Measurements from ENCODE around the gene MAT2A. TPM values are rescaled to one million over a fixed set of nuclear protein-coding genes. Genes with fewer than 3 reads are reported as not detected.

MAT2A gene
- total and polyA plus RNA-seq, 9 of the 15 experiments (the other 6 are each of a cell fraction or from before 2014, with no cell fraction given): 130 to 1,027 (median 240) TPM

DNA sequence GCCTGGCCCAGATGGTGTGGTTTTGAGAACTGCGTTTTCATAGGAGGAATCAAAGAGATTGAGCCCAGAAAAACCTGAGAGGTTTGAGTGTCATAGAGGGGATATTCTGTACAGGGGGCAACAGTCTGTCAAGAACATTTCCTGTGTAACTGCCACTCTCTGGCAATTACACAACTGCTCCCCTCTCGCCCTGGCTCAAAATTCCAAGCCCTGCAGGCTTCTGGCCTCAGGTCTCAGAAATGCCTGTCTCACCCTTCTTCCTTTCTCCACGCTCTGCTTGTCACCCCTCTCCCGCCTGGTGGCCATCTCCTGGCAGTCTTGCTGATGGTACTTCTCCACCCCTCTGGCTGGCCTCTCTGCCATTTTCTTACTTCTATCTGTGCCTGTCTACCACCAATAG is 49.3 kb downstream of the MAT2A start:
- Histone ChIP-seq H3K4me2 (ENCODE audit: insufficient read depth, low read length) (no peak overlapping the region; the same call in 1 of the 2 replicates), H3K9me1 (ENCODE audit: control insufficient read depth, insufficient read depth, low read length) (peaks cover 11% of the 10 kb centered on the region), H3K27me3 (ENCODE audit: control insufficient read depth in 2 of 2, insufficient read depth in 2 of 2, low read length in 2 of 2) (no peaks in the 10 kb centered on the region), H3K9me3 (replicated peaks; ENCODE audit: control insufficient read depth, insufficient read depth, low read depth, low read length) (no peaks in the 10 kb centered on the region), H3K36me3 (ENCODE audit: control insufficient read depth, insufficient read depth, low read length) (peaks cover 13% of the 10 kb centered on the region; the same call in 2 of the 3 replicates), H3K79me2 (ENCODE audit: control insufficient read depth, insufficient read depth, low read length) (no peaks in the 10 kb centered on the region; the same call in 2 of the 3 replicates), H3K9ac (ENCODE audit: insufficient read depth in 1 of 2, low read depth in 2 of 2, low read length in 2 of 2) (peak overlapping the region in 1 of 2 experiments; percentile 60; a peak in 1 of 4 replicates), H3K27ac (ENCODE audit: extremely low read depth, low read depth, low read length) (no peak overlapping the region), H2AFZ (ENCODE audit: low read depth, low read length) (no peak overlapping the region), H4K20me1 (replicated peaks; ENCODE audit: control insufficient read depth, insufficient read depth, low read length) (no peaks in the 10 kb centered on the region), H3K4me1 (replicated peaks in 1 of 2; ENCODE audit: control insufficient read depth in 2 of 2, insufficient read depth in 2 of 2, low read length in 2 of 2) (peaks cover 42 to 43% of the 10 kb centered on the region in 2 experiments), H3K4me3 (no peak overlapping the region)
- in situ Hi-C loops (cut with MboI) (no loop called here), intact Hi-C loops (cut with micrococcal nuclease) (no loop called here)
- TF ChIP-seq, protein P1, sequence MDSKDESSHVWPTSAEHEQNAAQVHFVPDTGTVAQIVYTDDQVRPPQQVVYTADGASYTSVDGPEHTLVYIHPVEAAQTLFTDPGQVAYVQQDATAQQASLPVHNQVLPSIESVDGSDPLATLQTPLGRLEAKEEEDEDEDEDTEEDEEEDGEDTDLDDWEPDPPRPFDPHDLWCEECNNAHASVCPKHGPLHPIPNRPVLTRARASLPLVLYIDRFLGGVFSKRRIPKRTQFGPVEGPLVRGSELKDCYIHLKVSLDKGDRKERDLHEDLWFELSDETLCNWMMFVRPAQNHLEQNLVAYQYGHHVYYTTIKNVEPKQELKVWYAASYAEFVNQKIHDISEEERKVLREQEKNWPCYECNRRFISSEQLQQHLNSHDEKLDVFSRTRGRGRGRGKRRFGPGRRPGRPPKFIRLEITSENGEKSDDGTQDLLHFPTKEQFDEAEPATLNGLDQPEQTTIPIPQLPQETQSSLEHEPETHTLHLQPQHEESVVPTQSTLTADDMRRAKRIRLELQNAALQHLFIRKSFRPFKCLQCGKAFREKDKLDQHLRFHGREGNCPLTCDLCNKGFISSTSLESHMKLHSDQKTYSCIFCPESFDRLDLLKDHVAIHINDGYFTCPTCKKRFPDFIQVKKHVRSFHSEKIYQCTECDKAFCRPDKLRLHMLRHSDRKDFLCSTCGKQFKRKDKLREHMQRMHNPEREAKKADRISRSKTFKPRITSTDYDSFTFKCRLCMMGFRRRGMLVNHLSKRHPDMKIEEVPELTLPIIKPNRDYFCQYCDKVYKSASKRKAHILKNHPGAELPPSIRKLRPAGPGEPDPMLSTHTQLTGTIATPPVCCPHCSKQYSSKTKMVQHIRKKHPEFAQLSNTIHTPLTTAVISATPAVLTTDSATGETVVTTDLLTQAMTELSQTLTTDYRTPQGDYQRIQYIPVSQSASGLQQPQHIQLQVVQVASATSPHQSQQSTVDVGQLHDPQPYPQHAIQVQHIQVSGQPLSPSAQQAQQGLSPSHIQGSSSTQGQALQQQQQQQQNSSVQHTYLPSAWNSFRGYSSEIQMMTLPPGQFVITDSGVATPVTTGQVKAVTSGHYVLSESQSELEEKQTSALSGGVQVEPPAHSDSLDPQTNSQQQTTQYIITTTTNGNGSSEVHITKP (IDR thresholded peaks at IDR 0.05; ENCODE audit: partially characterized antibody): no peak
- TF ChIP-seq SUPT5H (IDR thresholded peaks at IDR 0.05) (0 out of 2 replicates have a peak, but pooled peaks have one; percentile 2), SMAD2 (IDR thresholded peaks at IDR 0.05; ENCODE audit: low read depth, low read length) (no peak), ZNF354B (CRISPR knock-in tag; IDR thresholded peaks at IDR 0.05) (no peak), TEAD1 (CRISPR knock-in tag; IDR thresholded peaks at IDR 0.05) (no peak)
- TF ChIP-seq, protein P2, sequence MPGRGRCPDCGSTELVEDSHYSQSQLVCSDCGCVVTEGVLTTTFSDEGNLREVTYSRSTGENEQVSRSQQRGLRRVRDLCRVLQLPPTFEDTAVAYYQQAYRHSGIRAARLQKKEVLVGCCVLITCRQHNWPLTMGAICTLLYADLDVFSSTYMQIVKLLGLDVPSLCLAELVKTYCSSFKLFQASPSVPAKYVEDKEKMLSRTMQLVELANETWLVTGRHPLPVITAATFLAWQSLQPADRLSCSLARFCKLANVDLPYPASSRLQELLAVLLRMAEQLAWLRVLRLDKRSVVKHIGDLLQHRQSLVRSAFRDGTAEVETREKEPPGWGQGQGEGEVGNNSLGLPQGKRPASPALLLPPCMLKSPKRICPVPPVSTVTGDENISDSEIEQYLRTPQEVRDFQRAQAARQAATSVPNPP (IDR thresholded peaks at IDR 0.05; ENCODE audit: borderline replicate concordance, insufficient read depth, insufficient read length): no peak
- TF ChIP-seq, protein P3, sequence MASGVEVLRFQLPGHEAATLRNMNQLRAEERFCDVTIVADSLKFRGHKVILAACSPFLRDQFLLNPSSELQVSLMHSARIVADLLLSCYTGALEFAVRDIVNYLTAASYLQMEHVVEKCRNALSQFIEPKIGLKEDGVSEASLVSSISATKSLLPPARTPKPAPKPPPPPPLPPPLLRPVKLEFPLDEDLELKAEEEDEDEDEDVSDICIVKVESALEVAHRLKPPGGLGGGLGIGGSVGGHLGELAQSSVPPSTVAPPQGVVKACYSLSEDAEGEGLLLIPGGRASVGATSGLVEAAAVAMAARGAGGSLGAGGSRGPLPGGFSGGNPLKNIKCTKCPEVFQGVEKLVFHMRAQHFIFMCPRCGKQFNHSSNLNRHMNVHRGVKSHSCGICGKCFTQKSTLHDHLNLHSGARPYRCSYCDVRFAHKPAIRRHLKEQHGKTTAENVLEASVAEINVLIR (CRISPR knock-in tag; IDR thresholded peaks at IDR 0.05): no peak
- no TSS peak for BruUV-seq (replicated peaks)
- no peak for FAIRE-seq
- WGBS (ENCODE audit: insufficient coverage, low coverage, missing lambda C conversion rate): 60% methylated on average over 4 of the region's 4 CpGs
- POLR2A ChIA-PET: interaction anchor here (1.0 to 4.0 kb wide), 7 partner anchors 7 to 49 kb away, joined by 3 to 14 read pairs (median 6); partner anchors contain the start of genes MAT2A and RNF181
- DNase-seq (ENCODE audit: extremely low read depth in 1 of 4, low spot score in 3 of 4): no peak
- no peak; the same call in 2 of the 3 replicates for ATAC-seq
- CTCF ChIA-PET (ENCODE audit: low intra/inter-chr PET ratio): no interaction called here

All from K562 (cell line).